Suprapubic skin (tissue), 3 donors: ENCODE results near the gene PGLYRP2.

Experiments used
- EP300 ChIP-seq: sonication (generic); formaldehyde crosslinking; IDR thresholded peaks from one replicate; pipeline ENCODE4 v1.6.1; 2017; ENCODE audit warnings: antibody characterized with exemption
- TF ChIP-seq, protein P1 (sequence below), 2 donors: fragments of 200-600 bp in 1 of 2; fragments of 450-650 bp in 1 of 2; sonication (generic) in 1 of 2; IDR thresholded peaks; one replicate each; pipeline ENCODE4 v1.5.1; 2016 to 2019; ENCODE audit warnings: antibody characterized with exemption in 2 of 2, mild to moderate bottlenecking in 1 of 2, moderate library complexity in 1 of 2

DNA sequence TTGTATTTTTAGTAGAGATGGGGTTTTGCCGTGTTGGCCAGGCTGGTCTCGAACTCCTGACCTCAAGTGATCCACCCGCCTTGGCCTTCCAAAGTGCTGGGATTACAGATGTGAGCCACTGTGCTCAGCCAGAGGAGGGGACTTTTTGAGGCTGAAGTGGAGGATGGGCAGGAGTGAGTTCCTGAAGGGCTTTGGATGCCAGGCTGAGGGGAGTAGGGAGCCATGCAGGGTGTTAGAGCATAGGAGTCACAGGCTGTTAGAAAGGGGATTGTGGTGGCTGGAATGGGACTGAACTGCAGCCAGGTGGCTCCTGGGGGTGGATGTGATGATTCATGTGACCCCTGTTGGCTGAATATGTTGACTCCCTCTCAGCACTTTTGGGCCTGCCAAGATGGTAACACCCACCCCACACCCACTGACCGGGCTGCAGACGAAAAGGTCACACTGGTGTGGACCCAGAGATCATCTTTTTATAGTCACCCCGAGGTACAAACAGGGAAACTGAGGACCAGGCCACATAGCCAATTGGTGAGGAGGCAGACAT lies 40.2 kb upstream of the PGLYRP2 start:
- TF ChIP-seq, protein P1, sequence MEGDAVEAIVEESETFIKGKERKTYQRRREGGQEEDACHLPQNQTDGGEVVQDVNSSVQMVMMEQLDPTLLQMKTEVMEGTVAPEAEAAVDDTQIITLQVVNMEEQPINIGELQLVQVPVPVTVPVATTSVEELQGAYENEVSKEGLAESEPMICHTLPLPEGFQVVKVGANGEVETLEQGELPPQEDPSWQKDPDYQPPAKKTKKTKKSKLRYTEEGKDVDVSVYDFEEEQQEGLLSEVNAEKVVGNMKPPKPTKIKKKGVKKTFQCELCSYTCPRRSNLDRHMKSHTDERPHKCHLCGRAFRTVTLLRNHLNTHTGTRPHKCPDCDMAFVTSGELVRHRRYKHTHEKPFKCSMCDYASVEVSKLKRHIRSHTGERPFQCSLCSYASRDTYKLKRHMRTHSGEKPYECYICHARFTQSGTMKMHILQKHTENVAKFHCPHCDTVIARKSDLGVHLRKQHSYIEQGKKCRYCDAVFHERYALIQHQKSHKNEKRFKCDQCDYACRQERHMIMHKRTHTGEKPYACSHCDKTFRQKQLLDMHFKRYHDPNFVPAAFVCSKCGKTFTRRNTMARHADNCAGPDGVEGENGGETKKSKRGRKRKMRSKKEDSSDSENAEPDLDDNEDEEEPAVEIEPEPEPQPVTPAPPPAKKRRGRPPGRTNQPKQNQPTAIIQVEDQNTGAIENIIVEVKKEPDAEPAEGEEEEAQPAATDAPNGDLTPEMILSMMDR (IDR thresholded peaks at IDR 0.05) = no peak
- TF ChIP-seq EP300 = no peak
